ENCODE measurements around the gene EXOC1L.

DNA sequence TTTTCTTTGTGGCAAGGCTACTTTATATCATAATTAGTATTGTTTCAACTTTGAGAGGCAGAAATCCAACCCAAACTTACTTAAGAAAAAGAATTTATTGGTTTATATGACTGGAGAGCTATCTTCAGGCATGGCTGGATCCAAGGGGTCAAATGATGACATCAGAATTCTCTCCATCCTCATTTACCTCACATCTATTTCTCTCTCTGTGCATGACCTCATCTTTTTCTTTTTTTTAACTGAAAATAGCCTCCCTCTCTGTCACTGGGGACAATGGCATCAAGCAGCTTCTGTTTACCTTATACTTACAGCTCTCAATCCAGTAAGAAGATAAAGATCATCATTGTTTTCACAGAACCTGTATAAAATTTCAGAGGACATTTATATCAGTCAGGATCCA is 12.0 kb upstream of the EXOC1L start:
- no peak for TF ChIP-seq SIX5 (IDR thresholded peaks at IDR 0.05; ENCODE audit: borderline replicate concordance in 1 of 2, insufficient read depth in 1 of 2, low read depth in 1 of 2, low read length in 2 of 2)
- no peak for TF ChIP-seq ZHX1 (conservative IDR thresholded peaks at IDR 0.05; ENCODE audit: low read length)
- TF ChIP-seq TEAD4 (IDR thresholded peaks at IDR 0.05; ENCODE audit: low read length): no peak
- no peak for TF ChIP-seq TEAD4 (CRISPR knock-in tag; IDR thresholded peaks at IDR 0.05; ENCODE audit: borderline replicate concordance)
- TF ChIP-seq, protein P1, sequence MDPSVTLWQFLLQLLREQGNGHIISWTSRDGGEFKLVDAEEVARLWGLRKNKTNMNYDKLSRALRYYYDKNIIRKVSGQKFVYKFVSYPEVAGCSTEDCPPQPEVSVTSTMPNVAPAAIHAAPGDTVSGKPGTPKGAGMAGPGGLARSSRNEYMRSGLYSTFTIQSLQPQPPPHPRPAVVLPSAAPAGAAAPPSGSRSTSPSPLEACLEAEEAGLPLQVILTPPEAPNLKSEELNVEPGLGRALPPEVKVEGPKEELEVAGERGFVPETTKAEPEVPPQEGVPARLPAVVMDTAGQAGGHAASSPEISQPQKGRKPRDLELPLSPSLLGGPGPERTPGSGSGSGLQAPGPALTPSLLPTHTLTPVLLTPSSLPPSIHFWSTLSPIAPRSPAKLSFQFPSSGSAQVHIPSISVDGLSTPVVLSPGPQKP (CRISPR knock-in tag; IDR thresholded peaks at IDR 0.05): no peak
- TF ChIP-seq, protein P2, sequence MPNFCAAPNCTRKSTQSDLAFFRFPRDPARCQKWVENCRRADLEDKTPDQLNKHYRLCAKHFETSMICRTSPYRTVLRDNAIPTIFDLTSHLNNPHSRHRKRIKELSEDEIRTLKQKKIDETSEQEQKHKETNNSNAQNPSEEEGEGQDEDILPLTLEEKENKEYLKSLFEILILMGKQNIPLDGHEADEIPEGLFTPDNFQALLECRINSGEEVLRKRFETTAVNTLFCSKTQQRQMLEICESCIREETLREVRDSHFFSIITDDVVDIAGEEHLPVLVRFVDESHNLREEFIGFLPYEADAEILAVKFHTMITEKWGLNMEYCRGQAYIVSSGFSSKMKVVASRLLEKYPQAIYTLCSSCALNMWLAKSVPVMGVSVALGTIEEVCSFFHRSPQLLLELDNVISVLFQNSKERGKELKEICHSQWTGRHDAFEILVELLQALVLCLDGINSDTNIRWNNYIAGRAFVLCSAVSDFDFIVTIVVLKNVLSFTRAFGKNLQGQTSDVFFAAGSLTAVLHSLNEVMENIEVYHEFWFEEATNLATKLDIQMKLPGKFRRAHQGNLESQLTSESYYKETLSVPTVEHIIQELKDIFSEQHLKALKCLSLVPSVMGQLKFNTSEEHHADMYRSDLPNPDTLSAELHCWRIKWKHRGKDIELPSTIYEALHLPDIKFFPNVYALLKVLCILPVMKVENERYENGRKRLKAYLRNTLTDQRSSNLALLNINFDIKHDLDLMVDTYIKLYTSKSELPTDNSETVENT (CRISPR knock-in tag; IDR thresholded peaks at IDR 0.05): no peak
- no peak for TF ChIP-seq ZC3H4 (CRISPR knock-in tag; IDR thresholded peaks at IDR 0.05; ENCODE audit: borderline replicate concordance)
